H1 (cell line): ENCODE measurements around the gene FUNDC2.

ENCODE experiments used
- ATF3 ChIP-seq: IDR thresholded peaks from 2 replicates; pipeline ENCODE4 v1.6.1; 2011; ENCODE audit warnings: low read depth, mild to moderate bottlenecking, low read length; ENCODE audit not compliant: insufficient read depth
- BRCA1 ChIP-seq: IDR thresholded peaks from 2 replicates; pipeline ENCODE4 v1.6.1; 2012; ENCODE audit warnings: low read depth, low read length, improper control_type of control experiment
- CBX5 ChIP-seq: fragments of 300-800, 300-1000 bp; sonication (generic); IDR thresholded peaks from 2 replicates; pipeline ENCODE4 v1.7.1; 2016; ENCODE audit warnings: antibody characterized with exemption, low read length, low read depth
- CHD7 ChIP-seq: fragments of 300-600 bp; sonication (generic); IDR thresholded peaks from 2 replicates; pipeline ENCODE4 v1.7.1; 2012; ENCODE audit warnings: low read length, moderate library complexity, mild to moderate bottlenecking, inconsistent platforms; ENCODE audit not compliant: insufficient replicate concordance
- CTCF ChIP-seq, 3 experiments: IDR thresholded peaks; 1 replicate in 2 of 3; 2 replicates in 1 of 3; pipeline versions ENCODE4 v1.5.1 to v1.6.1; 2011; ENCODE audit warnings: low read length in 3 of 3, mild to moderate bottlenecking in 3 of 3, inconsistent platforms in 2 of 3, low read depth in 1 of 3, moderate library complexity in 1 of 3; ENCODE audit not compliant: insufficient read depth in 1 of 3; ENCODE audit errors: control extremely low read depth in 1 of 3
- EP300 ChIP-seq, 2 experiments: IDR thresholded peaks; 1 replicate in 1 of 2; 2 replicates in 1 of 2; pipeline ENCODE4 v1.6.1; 2011 to 2012; ENCODE audit warnings: low read depth in 2 of 2, low read length in 2 of 2, mild to moderate bottlenecking in 2 of 2, borderline replicate concordance in 1 of 2, inconsistent platforms in 1 of 2, moderate library complexity in 1 of 2
- FOSL1 ChIP-seq: IDR thresholded peaks from 2 replicates; pipeline ENCODE4 v1.6.1; 2011; ENCODE audit warnings: mild to moderate bottlenecking, low read depth, low read length, moderate library complexity; ENCODE audit not compliant: insufficient read depth
- KDM5A ChIP-seq: fragments of 200-600 bp; IDR thresholded peaks from 2 replicates; pipeline ENCODE4 v1.7.1; 2012; ENCODE audit warnings: mild to moderate bottlenecking, low read length, inconsistent platforms, mixed read lengths
- MAX ChIP-seq: IDR thresholded peaks from 2 replicates; pipeline ENCODE4 v1.6.1; 2012; ENCODE audit warnings: inconsistent platforms
- POLR2A ChIP-seq, 2 experiments: IDR thresholded peaks; 1 replicate in 1 of 2; 2 replicates in 1 of 2; pipeline ENCODE4 v1.6.1; 2011; ENCODE audit warnings: low read depth in 2 of 2, low read length in 2 of 2, mild to moderate bottlenecking in 2 of 2; ENCODE audit errors: control extremely low read depth in 1 of 2
- POLR2AphosphoS5 ChIP-seq: IDR thresholded peaks from 2 replicates; pipeline ENCODE4 v1.6.1; 2011; ENCODE audit warnings: low read depth, low read length
- SUZ12 ChIP-seq: fragments of 200-600 bp; sonication (generic); IDR thresholded peaks from 2 replicates; pipeline ENCODE4 v1.6.1; 2012; ENCODE audit warnings: mild to moderate bottlenecking, inconsistent platforms, low read length, moderate library complexity, mixed read lengths
- YY1 ChIP-seq: IDR thresholded peaks from 2 replicates; pipeline ENCODE4 v1.6.1; 2011; ENCODE audit warnings: low read depth, mild to moderate bottlenecking, low read length

- no peak for TF ChIP-seq SUZ12
- TF ChIP-seq BRCA1, result no peak
- no peak for TF ChIP-seq ATF3
- no peak for TF ChIP-seq POLR2A (IDR thresholded peaks at IDR 0.05; ENCODE audit: control extremely low read depth in 1 of 2, low read depth in 2 of 2, low read length in 2 of 2)
- no peak for TF ChIP-seq YY1
- no peak for TF ChIP-seq MAX
- TF ChIP-seq CTCF (IDR thresholded peaks at IDR 0.05; ENCODE audit: control extremely low read depth in 1 of 3, insufficient read depth in 1 of 3, low read depth in 1 of 3, low read length in 3 of 3), result no peak
- TF ChIP-seq KDM5A, result no peak
- TF ChIP-seq FOSL1, result no peak
- TF ChIP-seq CBX5, result no peak
- no peak for TF ChIP-seq EP300 (IDR thresholded peaks at IDR 0.05; ENCODE audit: borderline replicate concordance in 1 of 2, low read depth in 2 of 2, low read length in 2 of 2)
- no peak for TF ChIP-seq CHD7
- TF ChIP-seq POLR2AphosphoS5, result no peak
These were observed 26.3 kb downstream of the FUNDC2 start for GRCh38 chrX:155052738-155053498.
